Measurements from ENCODE around the gene KRTAP9-8.

- no peak for TF ChIP-seq CTCF (conservative IDR thresholded peaks at IDR 0.05; ENCODE audit: low read length)
- no peak for TF ChIP-seq EZH2phosphoT487 (IDR thresholded peaks at IDR 0.05; ENCODE audit: borderline replicate concordance, low read depth, low read length)
Observed at GRCh38 chr17:41230094-41230493, 7.7 kb upstream of the KRTAP9-8 start.
